K562 (cell line): ENCODE data around the gene TUBB1. TPM values are rescaled to one million over a fixed set of nuclear protein-coding genes. Genes with fewer than 3 reads are reported as not detected.
A peak's percentile ranks its signal among the peaks of the same experiment; 100 is the strongest.

Source experiments
- ATAC-seq: fragments of 200-7000 bp; cut with Tn5 transposase; 3 replicates; pipeline ENCODE4 v1.9.1; 2020; ENCODE audit warnings: moderate library complexity
- BruUV-seq: library from RNA; stranded (reverse); fragments of 400-500 nt; replicated peaks from 2 replicates; lab custom pipeline; 2021; lab: Mats Ljungman, UMichigan
- CTCF ChIA-PET: fragments of 300-600 bp; formaldehyde crosslinking; extraction: SDS; loops from one replicate; lab custom pipeline; 2021; ENCODE audit warnings: low intra/inter-chr PET ratio; lab: Yijun Ruan, JAX
- POLR2A ChIA-PET: fragments of 300-600, 350-650 bp; sonication (Branson Sonifier 250); formaldehyde crosslinking; extraction: SDS; loops from one replicate; lab custom pipeline; 2021; ENCODE audit warnings: antibody characterized with exemption, inconsistent platforms; lab: Yijun Ruan, JAX
- DNase-seq, 4 experiments: peaks; one replicate each; pipeline versions ENCODE4 v3.0.0 to v3.0.0-alpha.2; 2011 to 2018; ENCODE audit warnings: low spot score in 3 of 4, mixed read lengths in 3 of 4; ENCODE audit errors: extremely low read depth in 1 of 4
- FAIRE-seq: peaks from 2 replicates; lab custom pipeline; 2011; peaks lifted over from hg19 to GRCh38; lab: Jason Lieb, UNC
- H2AFZ ChIP-seq: 2 replicates; pipeline ENCODE4 v1.6.0; 2011; ENCODE audit warnings: low read depth, low read length, control low read depth, inconsistent platforms
- H3K27ac ChIP-seq: fragments of 200-600 bp; 3 replicates; pipeline ENCODE4 v1.8.0; 2011; ENCODE audit warnings: low read depth, mild to moderate bottlenecking, control low read depth, inconsistent platforms, low read length, moderate library complexity, mixed read lengths; ENCODE audit errors: extremely low read depth
- H3K27me3 ChIP-seq, 2 experiments: fragments of 300-600 bp in 1 of 2; 2 replicates in 1 of 2; 3 replicates in 1 of 2; pipeline versions ENCODE4 v1.6.0 to v1.8.0; 2011; ENCODE audit warnings: inconsistent platforms in 2 of 2, low read length in 2 of 2, mild to moderate bottlenecking in 1 of 2, mixed read lengths in 1 of 2, moderate library complexity in 1 of 2; ENCODE audit not compliant: control insufficient read depth in 2 of 2, insufficient read depth in 2 of 2
- H3K36me3 ChIP-seq: fragments of 300-600 bp; 3 replicates; pipeline ENCODE4 v1.8.0; 2011; ENCODE audit warnings: mild to moderate bottlenecking, low read length, inconsistent platforms; ENCODE audit not compliant: control insufficient read depth, insufficient read depth
- H3K4me1 ChIP-seq, 2 experiments: fragments of 200-600 bp in 1 of 2; replicated peaks in 1 of 2; 2 replicates in 1 of 2; 3 replicates in 1 of 2; pipeline versions ENCODE4 v1.5.1 to v1.8.0; 2011; ENCODE audit warnings: inconsistent platforms in 2 of 2, low read length in 2 of 2, mild to moderate bottlenecking in 1 of 2, mixed read lengths in 1 of 2, moderate library complexity in 1 of 2; ENCODE audit not compliant: control insufficient read depth in 2 of 2, insufficient read depth in 2 of 2
- H3K4me2 ChIP-seq: 2 replicates; pipeline ENCODE4 v1.6.1; 2011; ENCODE audit warnings: low read length, control low read depth, inconsistent platforms, mixed read lengths; ENCODE audit not compliant: insufficient read depth
- H3K4me3 ChIP-seq: fragments of 200-600 bp; sonication (generic), shearing (Covaris generic); 2 replicates; pipeline ENCODE4 v1.5.1; 2016; ENCODE audit warnings: control low read depth, inconsistent platforms
- H3K79me2 ChIP-seq: fragments of 200-600 bp; 3 replicates; pipeline ENCODE4 v1.8.0; 2011; ENCODE audit warnings: low read length, inconsistent platforms; ENCODE audit not compliant: control insufficient read depth, insufficient read depth
- H3K9ac ChIP-seq, 2 experiments: 2 replicates each; pipeline versions ENCODE4 v1.6.0 to v1.6.1; 2011; ENCODE audit warnings: low read depth in 2 of 2, low read length in 2 of 2, control low read depth in 1 of 2, inconsistent platforms in 1 of 2, mild to moderate bottlenecking in 1 of 2, mixed read lengths in 1 of 2; ENCODE audit not compliant: insufficient read depth in 1 of 2
- H3K9me1 ChIP-seq: one replicate; pipeline ENCODE4 v1.6.0; 2011; ENCODE audit warnings: inconsistent platforms, mild to moderate bottlenecking, low read length, moderate library complexity; ENCODE audit not compliant: control insufficient read depth, insufficient read depth
- H3K9me3 ChIP-seq: replicated peaks from 2 replicates; pipeline ENCODE4 v1.5.1; 2011; ENCODE audit warnings: low read depth, low read length, inconsistent platforms; ENCODE audit not compliant: control insufficient read depth, insufficient read depth
- H4K20me1 ChIP-seq: replicated peaks from 2 replicates; pipeline ENCODE4 v1.6.1; 2011; ENCODE audit warnings: low read length, inconsistent platforms, mixed read lengths; ENCODE audit not compliant: control insufficient read depth, insufficient read depth
- CBX3 ChIP-seq, 2 experiments: IDR thresholded peaks; 1 replicate in 1 of 2; 2 replicates in 1 of 2; pipeline ENCODE4 v1.6.1; 2012; ENCODE audit warnings: inconsistent platforms in 2 of 2, low read length in 2 of 2, borderline replicate concordance in 1 of 2, control low read depth in 1 of 2
- KDM5B ChIP-seq: fragments of 200-600 bp; sonication (generic); IDR thresholded peaks from 2 replicates; pipeline ENCODE4 v1.6.1; 2012; ENCODE audit warnings: low read depth, mild to moderate bottlenecking, moderate library complexity, low read length, control low read depth, inconsistent platforms; ENCODE audit not compliant: insufficient replicate concordance
- POLR2A ChIP-seq: fragments of 450-650 bp; conservative IDR thresholded peaks from 2 replicates; pipeline ENCODE4 v1.6.1; 2016
- POLR2G ChIP-seq: fragments of 200-400 bp; formaldehyde crosslinking; IDR thresholded peaks from 2 replicates; pipeline ENCODE4 v1.6.1; 2017; ENCODE audit warnings: low read depth, mild to moderate bottlenecking, antibody characterized with exemption, low read length, moderate library complexity
- PTBP1 ChIP-seq: fragments of 200-400 bp; formaldehyde crosslinking; IDR thresholded peaks from 2 replicates; pipeline ENCODE4 v1.6.1; 2017; ENCODE audit warnings: low read depth, low read length
- RBFOX2 ChIP-seq: fragments of 200-400 bp; formaldehyde crosslinking; IDR thresholded peaks from 2 replicates; pipeline ENCODE4 v1.6.1; 2017; ENCODE audit warnings: low read depth, mild to moderate bottlenecking, low read length, moderate library complexity
- SAP30 ChIP-seq: fragments of 200-600 bp; sonication (generic); IDR thresholded peaks from 2 replicates; pipeline ENCODE4 v1.6.1; 2012; ENCODE audit warnings: borderline replicate concordance, low read depth, mild to moderate bottlenecking, moderate library complexity, low read length, control low read depth, inconsistent platforms; ENCODE audit not compliant: insufficient read depth, poor library complexity, severe bottlenecking
- TRIM28 ChIP-seq: fragments of 450-650 bp; IDR thresholded peaks from 2 replicates; pipeline ENCODE4 v1.6.1; 2017
- ZBTB33 ChIP-seq: sonication (generic); formaldehyde crosslinking; IDR thresholded peaks from 2 replicates; pipeline ENCODE4 v1.8.1; 2023; ENCODE audit warnings: mild to moderate bottlenecking, missing genetic modification reagents
- ZBTB49 ChIP-seq: sonication (generic); formaldehyde crosslinking; IDR thresholded peaks from 2 replicates; pipeline ENCODE4 v1.8.0; 2022; ENCODE audit warnings: missing genetic modification reagents, mild to moderate bottlenecking, borderline replicate concordance
- WGBS: fragments of 100-300 bp; shearing (Covaris generic); methylation state at CpG from one replicate; pipeline ENCODE4 v1.1.6; 2016; ENCODE audit warnings: low coverage, mixed read lengths; ENCODE audit not compliant: insufficient coverage; ENCODE audit errors: missing lambda C conversion rate; 5-methylcytosine and 5-hydroxymethylcytosine counted together
- in situ Hi-C: fragments of 300-500 bp; cut with MboI; formaldehyde crosslinking; loops from 4 replicates; pipeline ENCODE4 v1.15.0; 2018; ENCODE audit warnings: inconsistent platforms, mixed read lengths
- intact Hi-C: fragments of 100-400 bp; cut with micrococcal nuclease; formaldehyde crosslinking; loops from 2 replicates; pipeline ENCODE4 v1.14.2; 2022
- polyA plus RNA-seq, 8 experiments: library from polyadenylated mRNA; depleted of rRNA in 4 of 8; stranded (reverse) in 5 of 8; unstranded in 3 of 8; fragments of >200 nt; fragmentation: Nextera tagmentation in 2 of 8; fragmentation: Illumina TruSeq in 1 of 8; extraction: Ambion mirVana in 2 of 8; extraction: Trizol in 1 of 8; gene quantifications; 2 replicates each; pipeline versions ENCODE4 v1.2.1 to v1.2.3, GENCODE V29; 2011 to 2014; ENCODE audit warnings: inconsistent platforms in 1 of 8, missing spikeins in 1 of 8
- total RNA-seq, 7 experiments: library from RNA; depleted of rRNA in 6 of 7; stranded (reverse); fragments of >200 nt in 6 of 7; fragmentation: Illumina TruSeq in 2 of 7; extraction: Trizol in 2 of 7; gene quantifications; 2 replicates each; pipeline versions ENCODE4 v1.2.1 to v1.2.3, GENCODE V29; 2011 to 2021; ENCODE audit warnings: low replicate concordance in 1 of 7

The TUBB1 gene
- total and polyA plus RNA-seq, 9 of the 15 experiments (the other 6 are each of a cell fraction or from before 2014, with no cell fraction given) = 1.5 to 3.9 (median 2.4) TPM

GRCh38 chr20:59024111-59024530 is 4.9 kb downstream of the TUBB1 start:
- H3K36me3 ChIP-seq = peaks cover 75% of the 10 kb centered on the region
- no TSS peak for BruUV-seq
- H2AFZ ChIP-seq = no peak overlapping the region
- peaks cover 94% of the 10 kb centered on the region for H3K79me2 ChIP-seq
- DNase-seq (no peak), ATAC-seq (no peak), FAIRE-seq (no peak)
- in situ Hi-C loops = no loop called here
- H4K20me1 ChIP-seq = no peaks in the 10 kb centered on the region; the same call in 1 of the 2 replicates
- H3K27me3 ChIP-seq = no peaks in the 10 kb centered on the region
- no peaks in the 10 kb centered on the region for H3K9me1 ChIP-seq
- ChIA-PET CTCF (no interaction called here), POLR2A (interaction anchor here (0.9 to 1.5 kb wide), 5 partner anchors 8 to 43 kb away, joined by 3 to 9 read pairs (median 3); partner anchors contain the start of genes ATP5F1E and NELFCD)
- H3K4me3 ChIP-seq = no peak overlapping the region
- intact Hi-C loops = no loop called here
- no peaks in the 10 kb centered on the region for H3K9me3 ChIP-seq
- TF ChIP-seq POLR2A (0 out of 2 replicates have a peak, but pooled peaks have one; percentile 35), RBFOX2 (peak; percentile 59), SAP30 (no peak), ZBTB49 (CRISPR knock-in tag) (no peak), CBX3 (IDR thresholded peaks at IDR 0.05; ENCODE audit: borderline replicate concordance in 1 of 2, low read length in 2 of 2) (no peak), ZBTB33 (CRISPR knock-in tag) (0 out of 2 replicates have a peak, but pooled peaks have one; percentile 46), POLR2G (peak; percentile 50; the same call in 1 of the 2 replicates), KDM5B (no peak), TRIM28 (no peak), PTBP1 (no peak)
- no peak overlapping the region for H3K4me2 ChIP-seq
- H3K27ac ChIP-seq = no peak overlapping the region
- 91% methylated on average over 21 of the region's 24 CpGs for WGBS
- H3K9ac ChIP-seq = peak overlapping the region in 1 of 2 experiments; percentile 39; a peak in 2 of 4 replicates
- peaks cover 28 to 32% of the 10 kb centered on the region in 2 experiments for H3K4me1 ChIP-seq
